A549 (cell line): ENCODE measurements around the gene FKBP7. TPM values are rescaled to one million over a fixed set of nuclear protein-coding genes. Genes with fewer than 3 reads are reported as not detected.

Experiments used
- ATAC-seq, 2 experiments: fragments of 200-7000 bp in 1 of 2; fragments of >200 bp in 1 of 2; cut with Nextera tagmentation in 1 of 2; cut with Tn5 transposase in 1 of 2; 3 replicates each; pipeline versions ENCODE4 v1.8.0 to v1.9.1; 2018 to 2020; ENCODE audit warnings: mild to moderate bottlenecking in 1 of 2, moderate library complexity in 1 of 2
- CTCF ChIA-PET: fragments of 300-600 bp; sonication (Branson Sonifier 250); formaldehyde crosslinking; extraction: SDS; loops from one replicate; lab custom pipeline; 2021; ENCODE audit warnings: antibody characterized with exemption, inconsistent platforms; lab: Yijun Ruan, JAX
- POLR2A ChIA-PET: fragments of 350-600 bp; formaldehyde crosslinking; extraction: SDS; loops from one replicate; lab custom pipeline; 2021; ENCODE audit warnings: antibody characterized with exemption, inconsistent platforms; lab: Yijun Ruan, JAX
- DNase-seq, 2 experiments: peaks; one replicate each; pipeline versions ENCODE4 v3.0.0 to v3.0.0-alpha.2; 2011 to 2016; ENCODE audit warnings: low read depth in 1 of 2, low spot score in 1 of 2
- FAIRE-seq: peaks from 2 replicates; lab custom pipeline; 2011; peaks lifted over from hg19 to GRCh38; lab: Jason Lieb, UNC
- H3K27ac ChIP-seq, 2 experiments: fragments of >200 bp; sonication (Bioruptor Twin); formaldehyde crosslinking; 3 replicates each; pipeline ENCODE4 v1.5.1; 2016 to 2017
- H3K4me1 ChIP-seq: fragments of >200 bp; sonication (Bioruptor Twin); formaldehyde crosslinking; 3 replicates; pipeline ENCODE4 v1.6.1; 2016
- H3K4me2 ChIP-seq: fragments of >200 bp; sonication (Bioruptor Twin); formaldehyde crosslinking; 3 replicates; pipeline ENCODE4 v1.6.1; 2016
- H3K4me3 ChIP-seq: fragments of >200 bp; sonication (Bioruptor Twin); formaldehyde crosslinking; 3 replicates; pipeline ENCODE4 v1.5.1; 2016
- H3K9me3 ChIP-seq: fragments of >200 bp; sonication (Bioruptor Twin); formaldehyde crosslinking; 3 replicates; pipeline ENCODE4 v1.6.1; 2016
- BCL3 ChIP-seq: fragments of >200 bp; sonication (Bioruptor Twin); formaldehyde crosslinking; IDR thresholded peaks from 3 replicates; pipeline ENCODE4 v1.6.1; 2016
- BHLHE40 ChIP-seq: IDR thresholded peaks from 2 replicates; pipeline ENCODE4 v1.6.1; 2012; ENCODE audit warnings: low read depth, low read length, inconsistent platforms
- CHD2 ChIP-seq: fragments of 150-350 bp; IDR thresholded peaks from 2 replicates; pipeline ENCODE4 v1.6.1; 2014; ENCODE audit warnings: low read length; ENCODE audit not compliant: partially characterized antibody
- EHF ChIP-seq: fragments of 250-450 bp; sonication (Bioruptor Pico); IDR thresholded peaks from 2 replicates; pipeline ENCODE4 v1.5.0; 2020; ENCODE audit warnings: mild to moderate bottlenecking
- ELK1 ChIP-seq: fragments of 150-350 bp; IDR thresholded peaks from 2 replicates; pipeline ENCODE4 v1.6.1; 2014; ENCODE audit warnings: low read depth, mild to moderate bottlenecking, low read length
- FOXS1 ChIP-seq: fragments of 250-450 bp; sonication (Bioruptor Pico); IDR thresholded peaks from 2 replicates; pipeline ENCODE4 v1.5.0; 2020; ENCODE audit warnings: mild to moderate bottlenecking, moderate library complexity
- HEYL ChIP-seq: fragments of 250-450 bp; sonication (Bioruptor Pico); IDR thresholded peaks from 2 replicates; pipeline ENCODE4 v1.8.0; 2021; ENCODE audit warnings: mild to moderate bottlenecking, moderate library complexity
- HOXA7 ChIP-seq: fragments of 250-450 bp; sonication (Bioruptor Pico); IDR thresholded peaks from 2 replicates; pipeline ENCODE4 v1.5.0; 2020; ENCODE audit warnings: mild to moderate bottlenecking, moderate library complexity
- HOXB13 ChIP-seq: fragments of 250-450 bp; sonication (Bioruptor Pico); IDR thresholded peaks from 2 replicates; pipeline ENCODE4 v1.5.0; 2020; ENCODE audit warnings: low read depth, mild to moderate bottlenecking, moderate library complexity
- HOXB5 ChIP-seq: fragments of 250-450 bp; sonication (Bioruptor Pico); IDR thresholded peaks from 2 replicates; pipeline ENCODE4 v1.5.0; 2020; ENCODE audit warnings: mild to moderate bottlenecking, moderate library complexity
- JUNB ChIP-seq: fragments of >200 bp; sonication (Bioruptor Twin); formaldehyde crosslinking; IDR thresholded peaks from 2 replicates; pipeline ENCODE4 v1.6.1; 2016
- KDM5A ChIP-seq: fragments of 200-600 bp; sonication (generic); IDR thresholded peaks from 2 replicates; pipeline ENCODE4 v1.6.1; 2016; ENCODE audit warnings: antibody characterized with exemption, mild to moderate bottlenecking
- MAFK ChIP-seq: fragments of 450-650 bp; IDR thresholded peaks from 2 replicates; pipeline ENCODE4 v1.6.1; 2014; ENCODE audit not compliant: partially characterized antibody
- MYC ChIP-seq: IDR thresholded peaks from 2 replicates; pipeline ENCODE4 v1.6.1; 2012; ENCODE audit warnings: mild to moderate bottlenecking, inconsistent platforms, low read length, improper control_type of control experiment, borderline replicate concordance
- NR3C1 ChIP-seq: fragments of >200 bp; sonication (Bioruptor Twin); formaldehyde crosslinking; IDR thresholded peaks from 3 replicates; pipeline ENCODE4 v1.6.1; 2017
- POLR2AphosphoS2 ChIP-seq: conservative IDR thresholded peaks from 2 replicates; pipeline ENCODE4 v1.6.1; 2012; ENCODE audit warnings: low read length, improper control_type of control experiment, inconsistent platforms
- RAD21 ChIP-seq, 2 experiments: fragments of >200 bp in 1 of 2; sonication (Bioruptor Twin) in 1 of 2; formaldehyde crosslinking in 1 of 2; IDR thresholded peaks in 1 of 2; conservative IDR thresholded peaks in 1 of 2; 2 replicates in 1 of 2; 3 replicates in 1 of 2; pipeline ENCODE4 v1.6.1; 2012 to 2018; ENCODE audit warnings: inconsistent platforms in 1 of 2
- TFCP2L1 ChIP-seq: fragments of 250-450 bp; sonication (Bioruptor Pico); IDR thresholded peaks from 2 replicates; pipeline ENCODE4 v1.5.0; 2021; ENCODE audit warnings: mild to moderate bottlenecking
- TP53 ChIP-seq: fragments of 250-450 bp; sonication (Bioruptor Pico); IDR thresholded peaks from 2 replicates; pipeline ENCODE4 v1.5.0; 2021; ENCODE audit warnings: mild to moderate bottlenecking, moderate library complexity
- ZC3H11A ChIP-seq: fragments of 450-650 bp; IDR thresholded peaks from 2 replicates; pipeline ENCODE4 v1.6.1; 2014; ENCODE audit warnings: antibody characterized with exemption, mild to moderate bottlenecking
- ZSCAN20 ChIP-seq: fragments of 250-450 bp; sonication (Bioruptor Pico); IDR thresholded peaks from 2 replicates; pipeline ENCODE4 v1.8.0; 2022; ENCODE audit warnings: mild to moderate bottlenecking, moderate library complexity
- WGBS: methylation state at CpG from one replicate; pipeline ENCODE4 v1.1.6; 2017; ENCODE audit errors: missing lambda C conversion rate; 5-methylcytosine and 5-hydroxymethylcytosine counted together
- polyA plus RNA-seq, 4 experiments: library from polyadenylated mRNA; depleted of rRNA in 3 of 4; stranded (reverse); fragments of >200 nt; fragmentation: RNase III in 1 of 4; extraction: RNeasy Plus Mini Kit Qiagen cat#74134 plus additional on column Dnase treatment in 1 of 4; gene quantifications; 2 replicates in 3 of 4; 3 replicates in 1 of 4; pipeline ENCODE4 v1.2.3, GENCODE V29; 2011 to 2017
- TF ChIP-seq, protein P1 (sequence below): IDR thresholded peaks from 2 replicates; pipeline ENCODE4 v1.6.1; 2012
- TF ChIP-seq, protein P2 (sequence below): fragments of 450-650 bp; IDR thresholded peaks from 2 replicates; pipeline ENCODE4 v1.6.1; 2014; ENCODE audit warnings: antibody characterized with exemption
- TF ChIP-seq, protein P3 (sequence below): IDR thresholded peaks from 2 replicates; pipeline ENCODE4 v1.6.1; 2012; ENCODE audit warnings: low read depth, borderline replicate concordance
- TF ChIP-seq, protein P4 (sequence below): fragments of >200 bp; sonication (Bioruptor Twin); formaldehyde crosslinking; IDR thresholded peaks from 2 replicates; pipeline ENCODE4 v1.6.1; 2016
- TF ChIP-seq, protein P5 (sequence below): IDR thresholded peaks from 2 replicates; pipeline ENCODE4 v1.6.1; 2012

Gene FKBP7
- polyA plus RNA-seq, 2 of the 4 experiments (the other 2 are of a cell fraction), result 15.2 to 23.7 TPM

DNA sequence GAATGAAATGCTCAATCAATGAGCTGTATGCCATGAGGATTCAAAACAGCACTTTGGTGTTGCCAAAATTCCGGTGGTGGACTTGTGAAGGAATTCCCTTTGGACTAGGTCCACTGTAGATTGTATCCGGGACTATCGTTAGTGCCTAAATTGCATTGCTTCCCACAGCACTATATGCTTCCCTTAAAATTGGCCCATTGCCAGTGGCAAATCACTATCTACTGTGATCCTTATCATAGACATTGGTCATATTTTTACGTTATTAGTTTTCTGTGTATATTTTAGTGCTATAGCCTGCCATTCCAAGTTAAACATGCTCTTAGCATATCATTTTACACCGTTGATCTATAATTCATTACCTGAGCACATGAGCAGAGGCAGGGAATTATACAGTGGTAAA is 25.5 kb downstream of the FKBP7 start:
- peaks cover 11% of the 10 kb centered on the region; the same call in 2 of the 3 replicates for H3K4me1 ChIP-seq
- H3K4me3 ChIP-seq, result no peak overlapping the region
- no peak overlapping the region for H3K27ac ChIP-seq
- no peak overlapping the region for H3K4me2 ChIP-seq
- ATAC-seq (no peak), DNase-seq (no peak), FAIRE-seq (no peak)
- ChIA-PET CTCF (no interaction called here), POLR2A (no interaction called here)
- H3K9me3 ChIP-seq, result no peaks in the 10 kb centered on the region
- WGBS, result 87% methylated on average over 5 of the region's 5 CpGs
- no peak for TF ChIP-seq NR3C1
- TF ChIP-seq MYC, result no peak
- TF ChIP-seq ZC3H11A, result no peak
- TF ChIP-seq KDM5A, result no peak
- TF ChIP-seq ZSCAN20 (CRISPR knock-in tag), result no peak
- no peak for TF ChIP-seq RAD21 (conservative IDR thresholded peaks at IDR 0.05 in 1 of 2, IDR thresholded peaks at IDR 0.05 in 1 of 2)
- TF ChIP-seq HEYL, result no peak
- TF ChIP-seq HOXB5 (CRISPR knock-in tag), result no peak
- TF ChIP-seq, protein P1, sequence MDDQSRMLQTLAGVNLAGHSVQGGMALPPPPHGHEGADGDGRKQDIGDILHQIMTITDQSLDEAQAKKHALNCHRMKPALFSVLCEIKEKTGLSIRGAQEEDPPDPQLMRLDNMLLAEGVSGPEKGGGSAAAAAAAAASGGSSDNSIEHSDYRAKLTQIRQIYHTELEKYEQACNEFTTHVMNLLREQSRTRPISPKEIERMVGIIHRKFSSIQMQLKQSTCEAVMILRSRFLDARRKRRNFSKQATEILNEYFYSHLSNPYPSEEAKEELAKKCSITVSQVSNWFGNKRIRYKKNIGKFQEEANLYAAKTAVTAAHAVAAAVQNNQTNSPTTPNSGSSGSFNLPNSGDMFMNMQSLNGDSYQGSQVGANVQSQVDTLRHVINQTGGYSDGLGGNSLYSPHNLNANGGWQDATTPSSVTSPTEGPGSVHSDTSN, result no peak
- TF ChIP-seq BHLHE40, result no peak

DNA sequence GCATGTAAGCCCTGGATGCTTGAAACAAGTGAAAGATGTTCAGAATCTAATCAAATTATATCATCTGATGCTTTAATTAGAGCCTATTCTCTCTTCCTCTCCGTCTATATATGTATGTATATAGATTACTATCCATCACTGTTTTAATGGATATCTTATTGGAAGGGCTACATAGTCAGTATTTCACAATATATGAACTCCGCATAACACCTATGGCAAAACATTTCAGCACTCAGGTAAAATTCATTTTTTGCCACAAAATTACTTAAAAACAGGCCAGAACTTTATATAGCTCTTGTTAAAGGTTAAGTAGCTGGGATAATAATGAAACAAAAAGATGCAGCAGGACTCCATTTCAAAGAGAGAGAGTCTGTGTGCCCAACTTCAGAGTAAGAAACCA is 26.1 kb downstream of the FKBP7 start:
- DNase-seq (no peak), ATAC-seq (no peak), FAIRE-seq (no peak)
- Histone ChIP-seq H3K4me1 (peaks cover 11% of the 10 kb centered on the region; the same call in 2 of the 3 replicates), H3K4me2 (peak overlapping the region; percentile 88), H3K4me3 (peak overlapping the region; percentile 61; the same call in 1 of the 3 replicates), H3K9me3 (no peaks in the 10 kb centered on the region), H3K27ac (peak overlapping the region; percentile 92 to 97; a peak in 5 of 6 replicates)
- CTCF ChIA-PET, result interaction anchor here (1.6 kb wide), 1 partner anchor 19 kb away, joined by 3 read pairs; no protein-coding TSS in a partner anchor
- TF ChIP-seq ELK1, result no peak
- no peak for TF ChIP-seq TFCP2L1
- no peak for TF ChIP-seq MAFK
- no peak for TF ChIP-seq ZC3H11A
- TF ChIP-seq, protein P2, sequence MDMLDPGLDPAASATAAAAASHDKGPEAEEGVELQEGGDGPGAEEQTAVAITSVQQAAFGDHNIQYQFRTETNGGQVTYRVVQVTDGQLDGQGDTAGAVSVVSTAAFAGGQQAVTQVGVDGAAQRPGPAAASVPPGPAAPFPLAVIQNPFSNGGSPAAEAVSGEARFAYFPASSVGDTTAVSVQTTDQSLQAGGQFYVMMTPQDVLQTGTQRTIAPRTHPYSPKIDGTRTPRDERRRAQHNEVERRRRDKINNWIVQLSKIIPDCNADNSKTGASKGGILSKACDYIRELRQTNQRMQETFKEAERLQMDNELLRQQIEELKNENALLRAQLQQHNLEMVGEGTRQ, result no peak
- TF ChIP-seq MYC, result no peak
- no peak for TF ChIP-seq HOXB13
- TF ChIP-seq TP53, result no peak
- TF ChIP-seq JUNB, result no peak
- TF ChIP-seq HOXA7, result no peak
- no peak for TF ChIP-seq BHLHE40
- WGBS, result 93% methylated on average over 2 of the region's 2 CpGs
- POLR2A ChIA-PET, result interaction anchor here (0.7 to 2.0 kb wide), 3 partner anchors 9 to 248 kb away, joined by 9 to 35 read pairs (median 11); partner anchors contain the start of genes FKBP7 and PLEKHA3

- no peak for FAIRE-seq
- 9% methylated on average over 41 of the region's 76 CpGs for WGBS
- Histone ChIP-seq H3K4me2 (peak within 1 kb of the TSS; percentile 96), H3K27ac (peak within 1 kb of the TSS; percentile 92 to 97), H3K9me3 (no peaks in the 10 kb centered on the region), H3K4me1 (peaks cover 11% of the 10 kb centered on the region; the same call in 2 of the 3 replicates), H3K4me3 (peak within 1 kb of the TSS; percentile 61)
- peak; percentile 90 to 97 for ATAC-seq
- DNase-seq, result peak; percentile 72 to 98
- CTCF ChIA-PET, result interaction anchor here (1.1 to 1.6 kb wide), 6 partner anchors 9 to 366 kb away, joined by 3 to 5 read pairs (median 4); no protein-coding TSS in a partner anchor
- POLR2A ChIA-PET, result interaction anchor here (0.5 to 2.0 kb wide), 29 partner anchors 8 to 677 kb away, joined by 3 to 35 read pairs (median 4); partner anchors contain the start of genes FKBP7, OSBPL6 and PLEKHA3
- peak; percentile 91; the same call in 1 of the 3 replicates for TF ChIP-seq BCL3
- TF ChIP-seq POLR2AphosphoS2, result no peak; the same call in 1 of the 2 replicates
- TF ChIP-seq TFCP2L1, result peak; percentile 45; the same call in 1 of the 2 replicates
- TF ChIP-seq EHF (CRISPR knock-in tag), result no peak
- TF ChIP-seq, protein P1, result 0 out of 2 replicates have a peak, but pooled peaks have one; percentile 21
- TF ChIP-seq FOXS1 (CRISPR knock-in tag), result no peak
- no peak for TF ChIP-seq CHD2
- TF ChIP-seq, protein P3, sequence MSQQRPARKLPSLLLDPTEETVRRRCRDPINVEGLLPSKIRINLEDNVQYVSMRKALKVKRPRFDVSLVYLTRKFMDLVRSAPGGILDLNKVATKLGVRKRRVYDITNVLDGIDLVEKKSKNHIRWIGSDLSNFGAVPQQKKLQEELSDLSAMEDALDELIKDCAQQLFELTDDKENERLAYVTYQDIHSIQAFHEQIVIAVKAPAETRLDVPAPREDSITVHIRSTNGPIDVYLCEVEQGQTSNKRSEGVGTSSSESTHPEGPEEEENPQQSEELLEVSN, result no peak
- TF ChIP-seq, protein P4, sequence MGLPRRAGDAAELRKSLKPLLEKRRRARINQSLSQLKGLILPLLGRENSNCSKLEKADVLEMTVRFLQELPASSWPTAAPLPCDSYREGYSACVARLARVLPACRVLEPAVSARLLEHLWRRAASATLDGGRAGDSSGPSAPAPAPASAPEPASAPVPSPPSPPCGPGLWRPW, result no peak
- TF ChIP-seq, protein P5, sequence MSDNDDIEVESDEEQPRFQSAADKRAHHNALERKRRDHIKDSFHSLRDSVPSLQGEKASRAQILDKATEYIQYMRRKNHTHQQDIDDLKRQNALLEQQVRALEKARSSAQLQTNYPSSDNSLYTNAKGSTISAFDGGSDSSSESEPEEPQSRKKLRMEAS, result peak; percentile 73
Measured at GRCh38 chr2:178450774-178451525, 27.4 kb downstream of the FKBP7 start, which contains the start of the genes PJVK and PRKRA. TSS of gene PJVK (plus strand) at chr2:178451378. CDS start at chr2:178453410, 2,032 bp downstream. TSS of gene PRKRA (minus strand) at chr2:178451175. CDS start at chr2:178451030, 145 bp downstream.
